MM.1S (cell line): ENCODE measurements around the gene CAPZA2.

Experiments
- DNase-seq: peaks from one replicate; pipeline ENCODE4 v3.0.0-alpha.2; 2015
- H2AFZ ChIP-seq: fragments of 300-600 bp; sonication (generic); 2 replicates; pipeline ENCODE4 v1.6.0; 2016; ENCODE audit warnings: antibody characterized with exemption, low read length
- H3F3A ChIP-seq: fragments of 300-600 bp; sonication (generic); 2 replicates; pipeline ENCODE4 v1.6.1; 2016; ENCODE audit warnings: mild to moderate bottlenecking, antibody characterized with exemption, low read length, moderate library complexity, mixed read lengths; ENCODE audit not compliant: insufficient read depth
- H3K27ac ChIP-seq: fragments of 300-600 bp; sonication (generic); 2 replicates; pipeline ENCODE4 v1.5.1; 2016; ENCODE audit warnings: mild to moderate bottlenecking, low read length
- H3K27me3 ChIP-seq: fragments of 300-600 bp; sonication (generic); replicated peaks from 2 replicates; pipeline ENCODE4 v1.6.0; 2016; ENCODE audit warnings: low read length; ENCODE audit not compliant: insufficient read depth
- H3K36me3 ChIP-seq: fragments of 300-600 bp; sonication (generic); replicated peaks from 2 replicates; pipeline ENCODE4 v1.6.1; 2016; ENCODE audit warnings: mild to moderate bottlenecking, low read length, mixed read lengths; ENCODE audit not compliant: insufficient read depth
- H3K4me1 ChIP-seq: fragments of 300-600 bp; sonication (generic); 2 replicates; pipeline ENCODE4 v1.6.1; 2016; ENCODE audit warnings: low read length, mixed read lengths
- H3K4me2 ChIP-seq: fragments of 300-600 bp; sonication (generic); 2 replicates; pipeline ENCODE4 v1.6.0; 2016; ENCODE audit warnings: low read depth, low read length
- H3K4me3 ChIP-seq: fragments of 300-600 bp; sonication (generic); 2 replicates; pipeline ENCODE4 v1.5.1; 2016; ENCODE audit warnings: low read length, mixed read lengths
- H3K79me2 ChIP-seq: fragments of 300-600 bp; sonication (generic); 2 replicates; pipeline ENCODE4 v1.6.1; 2016; ENCODE audit warnings: mixed run types, low read length, mixed read lengths
- H3K9ac ChIP-seq: fragments of 300-600 bp; sonication (generic); 2 replicates; pipeline ENCODE4 v1.6.1; 2016; ENCODE audit warnings: low read length, mixed read lengths
- H3K9me2 ChIP-seq: fragments of 300-600 bp; sonication (generic); replicated peaks from 2 replicates; pipeline ENCODE4 v1.6.1; 2016; ENCODE audit warnings: mild to moderate bottlenecking, low read length, mixed read lengths; ENCODE audit not compliant: insufficient read depth
- H3K9me3 ChIP-seq: fragments of 300-600 bp; sonication (generic); replicated peaks from 2 replicates; pipeline ENCODE4 v1.6.1; 2016; ENCODE audit warnings: mild to moderate bottlenecking, low read length, mixed read lengths; ENCODE audit not compliant: insufficient read depth
- H4K20me1 ChIP-seq: fragments of 300-600 bp; sonication (generic); 2 replicates; pipeline ENCODE4 v1.6.1; 2016; ENCODE audit warnings: mild to moderate bottlenecking, low read length, moderate library complexity, mixed read lengths; ENCODE audit not compliant: insufficient read depth
- CTCF ChIP-seq: fragments of 300-600 bp; sonication (generic); IDR thresholded peaks from 2 replicates; pipeline ENCODE4 v1.5.1; 2016; ENCODE audit warnings: antibody characterized with exemption, low read length, mixed read lengths
- EZH2 ChIP-seq: fragments of 300-600 bp; sonication (generic); optimal IDR thresholded peaks from 2 replicates; pipeline ENCODE3; 2017; ENCODE audit warnings: low read depth, mild to moderate bottlenecking, antibody characterized with exemption, low read length, mixed read lengths
- EZH2phosphoT487 ChIP-seq: fragments of 300-600 bp; sonication (generic); IDR thresholded peaks from 2 replicates; pipeline ENCODE4 v1.6.1; 2018; ENCODE audit warnings: antibody characterized with exemption, low read length

The CAPZA2 gene

GRCh38 chr7:116929021-116929420, 66.6 kb downstream of the CAPZA2 start:
- Histone ChIP-seq H3K27me3 (no peaks in the 10 kb centered on the region), H3K27ac (no peak overlapping the region), H3K9me3 (no peaks in the 10 kb centered on the region), H3K9ac (no peak overlapping the region), H3K79me2 (no peaks in the 10 kb centered on the region), H3K9me2 (no peaks in the 10 kb centered on the region), H3K4me1 (0 out of 2 replicates have a peak, but pooled peaks cover 3% of the 10 kb centered on the region), H4K20me1 (no peaks in the 10 kb centered on the region), H3K4me3 (no peak overlapping the region), H3F3A (no peaks in the 10 kb centered on the region), H3K4me2 (no peak overlapping the region), H3K36me3 (no peaks in the 10 kb centered on the region), H2AFZ (no peak overlapping the region)
- TF ChIP-seq EZH2phosphoT487 (no peak), CTCF (no peak), EZH2 (no peak)
- no peak for DNase-seq

- no peaks in the 10 kb centered on the region for H3F3A ChIP-seq
- H3K9ac ChIP-seq: no peak overlapping the region
- no peak overlapping the region for H3K4me3 ChIP-seq
- peak; percentile 78 for DNase-seq
- TF ChIP-seq CTCF: peak; percentile 99
- TF ChIP-seq EZH2: no peak
- H3K9me2 ChIP-seq: no peaks in the 10 kb centered on the region
- H3K79me2 ChIP-seq: no peaks in the 10 kb centered on the region
- H3K9me3 ChIP-seq: no peaks in the 10 kb centered on the region
- no peaks in the 10 kb centered on the region for H4K20me1 ChIP-seq
- no peaks in the 10 kb centered on the region for H3K27me3 ChIP-seq
- 0 out of 2 replicates have a peak, but pooled peaks cover 3% of the 10 kb centered on the region for H3K4me1 ChIP-seq
- H3K27ac ChIP-seq: no peak overlapping the region
- no peaks in the 10 kb centered on the region for H3K36me3 ChIP-seq
- H2AFZ ChIP-seq: peak overlapping the region; percentile 54
- H3K4me2 ChIP-seq: peak overlapping the region; percentile 58
Observed at GRCh38 chr7:116929914-116930913, 67.8 kb downstream of the CAPZA2 start.

- H3K4me3 ChIP-seq: no peak overlapping the region
- H4K20me1 ChIP-seq: no peaks in the 10 kb centered on the region
- TF ChIP-seq CTCF (no peak), EZH2phosphoT487 (no peak), EZH2 (no peak)
- no peaks in the 10 kb centered on the region for H3K9me3 ChIP-seq
- no peaks in the 10 kb centered on the region for H3K9me2 ChIP-seq
- H2AFZ ChIP-seq: no peak overlapping the region
- H3K79me2 ChIP-seq: no peaks in the 10 kb centered on the region
- H3K36me3 ChIP-seq: no peaks in the 10 kb centered on the region
- H3K9ac ChIP-seq: no peak overlapping the region
- no peaks in the 10 kb centered on the region for H3K27me3 ChIP-seq
- no peaks in the 10 kb centered on the region for H3F3A ChIP-seq
- 0 out of 2 replicates have a peak, but pooled peaks cover 3% of the 10 kb centered on the region for H3K4me1 ChIP-seq
- no peak overlapping the region for H3K4me2 ChIP-seq
- H3K27ac ChIP-seq: no peak overlapping the region
- DNase-seq: no peak
Observed at GRCh38 chr7:116932566-116932965, 70.2 kb downstream of the CAPZA2 start.
